Measurements from ENCODE around the gene MICALL1. TPM values are rescaled to one million over a fixed set of nuclear protein-coding genes. Genes with fewer than 3 reads are reported as not detected.
A peak's percentile ranks its signal among the peaks of the same experiment; 100 is the strongest.

The MICALL1 gene
- total and polyA plus RNA-seq, 2 of the 13 experiments (the other 11 are each of a cell fraction or from before 2014, with no cell fraction given), result 7.6 to 10.6 TPM

DNA sequence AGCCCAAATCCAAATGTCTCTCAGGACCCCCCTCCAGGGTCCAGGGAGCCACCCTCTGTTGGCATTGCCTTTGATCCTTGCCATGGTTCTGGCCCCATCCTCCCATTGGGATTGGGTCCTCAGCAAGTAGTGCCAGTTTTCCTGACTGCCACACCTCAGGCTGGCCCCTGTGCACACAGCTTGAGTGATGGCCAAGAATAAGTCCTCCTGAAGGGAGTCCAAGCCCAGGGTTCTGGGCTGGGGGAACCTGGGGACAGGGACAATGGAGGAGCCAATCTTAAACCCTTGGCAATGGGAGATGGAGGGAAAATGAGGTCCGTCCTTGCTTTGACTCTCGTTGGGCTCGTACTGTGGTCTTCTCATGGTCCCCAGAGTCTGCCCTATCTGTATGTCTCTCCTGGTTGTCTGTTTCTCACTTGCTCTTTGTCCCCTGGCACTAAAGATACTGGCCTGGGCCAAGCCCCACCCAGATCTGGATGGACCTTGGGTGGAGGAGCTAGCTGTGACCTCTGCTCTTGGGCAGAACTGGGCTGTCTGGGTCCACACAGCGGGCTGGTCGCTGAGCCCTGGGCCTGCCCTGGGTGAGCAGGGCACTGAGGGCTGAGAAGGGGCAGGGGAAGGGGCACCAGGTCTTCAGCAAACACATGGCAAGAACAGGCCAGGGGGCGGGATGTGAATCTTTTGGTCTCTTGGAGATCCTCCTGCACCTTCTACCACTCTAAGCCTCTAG, 75.3 kb downstream of the MICALL1 start (continued):
- TF ChIP-seq ZNF292 (CRISPR knock-in tag; IDR thresholded peaks at IDR 0.05; ENCODE audit: borderline replicate concordance, low read depth) (peak; percentile 81; the same call in 1 of the 2 replicates), NFRKB (IDR thresholded peaks at IDR 0.05) (no peak), NFKBIZ (CRISPR knock-in tag; IDR thresholded peaks at IDR 0.05) (no peak), PAWR (CRISPR knock-in tag; IDR thresholded peaks at IDR 0.05; ENCODE audit: borderline replicate concordance) (no peak), SOX6 (IDR thresholded peaks at IDR 0.05) (no peak), SOX6 (CRISPR knock-in tag; IDR thresholded peaks at IDR 0.05) (peak; percentile 46), ZNF891 (CRISPR knock-in tag; IDR thresholded peaks at IDR 0.05) (no peak), MTA1 (CRISPR knock-in tag; IDR thresholded peaks at IDR 0.05; ENCODE audit: borderline replicate concordance) (peak; percentile 32; the same call in 1 of the 2 replicates), PRMT3 (CRISPR knock-in tag; IDR thresholded peaks at IDR 0.05; ENCODE audit: borderline replicate concordance, low read depth) (no peak), LCORL (IDR thresholded peaks at IDR 0.05) (no peak), LCORL (CRISPR knock-in tag; IDR thresholded peaks at IDR 0.05) (peak; percentile 63; the same call in 1 of the 2 replicates), ZNF619 (CRISPR knock-in tag; IDR thresholded peaks at IDR 0.05) (no peak), ZNF547 (CRISPR knock-in tag; IDR thresholded peaks at IDR 0.05) (no peak), IRF2 (CRISPR knock-in tag; IDR thresholded peaks at IDR 0.05) (0 out of 2 replicates have a peak, but pooled peaks have one; percentile 14)
- TF ChIP-seq, protein P1, sequence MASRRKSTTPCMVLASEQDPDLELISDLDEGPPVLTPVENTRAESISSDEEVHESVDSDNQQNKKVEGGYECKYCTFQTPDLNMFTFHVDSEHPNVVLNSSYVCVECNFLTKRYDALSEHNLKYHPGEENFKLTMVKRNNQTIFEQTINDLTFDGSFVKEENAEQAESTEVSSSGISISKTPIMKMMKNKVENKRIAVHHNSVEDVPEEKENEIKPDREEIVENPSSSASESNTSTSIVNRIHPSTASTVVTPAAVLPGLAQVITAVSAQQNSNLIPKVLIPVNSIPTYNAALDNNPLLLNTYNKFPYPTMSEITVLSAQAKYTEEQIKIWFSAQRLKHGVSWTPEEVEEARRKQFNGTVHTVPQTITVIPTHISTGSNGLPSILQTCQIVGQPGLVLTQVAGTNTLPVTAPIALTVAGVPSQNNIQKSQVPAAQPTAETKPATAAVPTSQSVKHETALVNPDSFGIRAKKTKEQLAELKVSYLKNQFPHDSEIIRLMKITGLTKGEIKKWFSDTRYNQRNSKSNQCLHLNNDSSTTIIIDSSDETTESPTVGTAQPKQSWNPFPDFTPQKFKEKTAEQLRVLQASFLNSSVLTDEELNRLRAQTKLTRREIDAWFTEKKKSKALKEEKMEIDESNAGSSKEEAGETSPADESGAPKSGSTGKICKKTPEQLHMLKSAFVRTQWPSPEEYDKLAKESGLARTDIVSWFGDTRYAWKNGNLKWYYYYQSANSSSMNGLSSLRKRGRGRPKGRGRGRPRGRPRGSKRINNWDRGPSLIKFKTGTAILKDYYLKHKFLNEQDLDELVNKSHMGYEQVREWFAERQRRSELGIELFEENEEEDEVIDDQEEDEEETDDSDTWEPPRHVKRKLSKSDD (CRISPR knock-in tag; IDR thresholded peaks at IDR 0.05; ENCODE audit: low read depth), result no peak
- TF ChIP-seq, protein P2, sequence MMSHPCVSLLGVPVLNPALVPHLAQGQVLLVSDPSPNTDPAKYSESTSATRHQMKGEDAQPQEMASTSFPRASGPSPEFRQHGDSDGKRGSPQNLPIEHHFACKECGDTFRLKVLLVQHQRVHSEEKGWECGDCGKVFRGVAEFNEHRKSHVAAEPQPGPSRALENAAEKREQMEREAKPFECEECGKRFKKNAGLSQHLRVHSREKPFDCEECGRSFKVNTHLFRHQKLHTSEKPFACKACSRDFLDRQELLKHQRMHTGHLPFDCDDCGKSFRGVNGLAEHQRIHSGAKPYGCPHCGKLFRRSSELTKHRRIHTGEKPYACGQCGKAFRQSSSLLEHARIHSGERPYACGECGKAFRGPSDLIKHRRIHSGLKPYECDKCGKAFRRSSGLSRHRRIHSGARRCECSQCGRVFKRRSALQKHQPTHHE (CRISPR knock-in tag; IDR thresholded peaks at IDR 0.05; ENCODE audit: borderline replicate concordance), result no peak
